Glutamatergic neuron (in vitro differentiated cells): Measurements from ENCODE around the gene HIVEP3. TPM values are rescaled to one million over a fixed set of nuclear protein-coding genes. Genes with fewer than 3 reads are reported as not detected.
"Not testable (repeated sequence)": the region's sequence is repeated elsewhere in the genome, so short reads cannot be mapped to it uniquely, and the experiment has no call there.

ENCODE experiments used
- DNase-seq: peaks from one replicate; pipeline ENCODE4 v3.0.0; 2022
- H3K27ac Mint-ChIP-seq: one replicate; pipeline ENCODE4 v1.8.0; 2020; ENCODE audit warnings: mild to moderate bottlenecking, mixed read lengths, inconsistent platforms; ENCODE audit not compliant: unreplicated experiment
- H3K27me3 Mint-ChIP-seq: one replicate; pipeline ENCODE4 v1.8.0; 2020; ENCODE audit warnings: mild to moderate bottlenecking, moderate library complexity, mixed read lengths, inconsistent platforms; ENCODE audit not compliant: unreplicated experiment
- H3K36me3 Mint-ChIP-seq: one replicate; pipeline ENCODE4 v1.8.0; 2020; ENCODE audit warnings: mild to moderate bottlenecking, mixed read lengths, inconsistent platforms; ENCODE audit not compliant: unreplicated experiment
- H3K4me1 Mint-ChIP-seq: one replicate; pipeline ENCODE4 v1.8.0; 2020; ENCODE audit warnings: mild to moderate bottlenecking, low read depth, mixed read lengths, inconsistent platforms; ENCODE audit not compliant: unreplicated experiment
- H3K4me3 Mint-ChIP-seq: one replicate; pipeline ENCODE4 v1.8.0; 2020; ENCODE audit warnings: mild to moderate bottlenecking, mixed read lengths, inconsistent platforms; ENCODE audit not compliant: unreplicated experiment
- H3K9me3 Mint-ChIP-seq: one replicate; pipeline ENCODE4 v1.8.0; 2020; ENCODE audit warnings: mild to moderate bottlenecking, moderate library complexity, mixed read lengths, inconsistent platforms; ENCODE audit not compliant: unreplicated experiment
- CTCF ChIP-seq: fragments of 200-600 bp; sonication (generic); IDR thresholded peaks from one replicate; pipeline ENCODE4 v1.5.0; 2021; ENCODE audit not compliant: partially characterized antibody, unreplicated experiment
- total RNA-seq: library from RNA; stranded (reverse); fragmentation: NEBNext Ultra II Directional; extraction: Animal tissue kit (Norgen Biotek cat#: 25700); gene quantifications from one replicate; pipeline ENCODE4 v1.2.1, GENCODE V29; 2021; ENCODE audit not compliant: unreplicated experiment

The HIVEP3 gene
- total RNA-seq, 1 donor from 2014 or later, result 15.1 TPM

DNA sequence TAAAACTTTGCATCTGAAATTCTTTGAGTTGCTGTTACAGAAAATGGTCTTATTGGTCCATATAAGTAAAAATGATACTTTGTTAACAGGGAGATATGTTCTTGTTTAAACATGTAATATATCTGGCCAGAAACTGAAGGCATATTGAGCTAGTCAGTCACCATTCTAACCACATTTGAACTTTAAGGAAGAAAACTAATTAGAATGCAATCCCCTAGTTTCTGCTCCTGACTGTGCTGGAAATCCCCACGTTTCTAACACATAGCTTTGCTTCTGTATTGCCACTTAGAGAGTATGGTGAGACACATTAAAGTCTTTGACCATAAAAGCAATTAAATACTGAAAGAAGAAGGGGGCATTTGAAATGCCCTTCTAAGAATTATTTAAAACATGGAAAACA lies 32.1 kb upstream of the HIVEP3 start:
- H3K4me3 Mint-ChIP-seq, result no peak overlapping the region
- no peaks in the 10 kb centered on the region for H3K4me1 Mint-ChIP-seq
- no peak for TF ChIP-seq CTCF
- H3K9me3 Mint-ChIP-seq, result no peaks in the 10 kb centered on the region
- no peak for DNase-seq
- H3K27me3 Mint-ChIP-seq, result peaks cover 3% of the 10 kb centered on the region
- H3K36me3 Mint-ChIP-seq, result peaks cover 7% of the 10 kb centered on the region
- H3K27ac Mint-ChIP-seq, result no peak overlapping the region

DNA sequence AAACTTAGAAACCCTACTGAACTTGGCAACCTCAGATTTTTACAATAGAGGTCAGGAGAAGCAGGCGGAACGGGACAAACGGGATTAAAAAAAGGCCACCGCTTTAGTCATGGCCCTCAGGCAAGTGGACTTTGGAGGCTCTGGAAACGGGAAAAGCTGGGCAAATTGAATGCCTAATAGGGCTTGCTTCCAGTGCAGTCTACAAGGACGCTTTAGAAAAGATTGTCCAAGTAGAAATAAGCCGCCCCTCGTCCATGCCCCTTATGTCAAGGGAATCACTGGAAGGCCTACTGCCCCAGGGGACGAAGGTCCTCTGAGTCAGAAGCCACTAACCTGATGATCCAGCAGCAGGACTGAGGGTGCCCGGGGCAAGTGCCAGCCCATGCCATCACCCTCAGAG lies 27.2 kb upstream of the HIVEP3 start:
- not testable (repeated sequence) for H3K27ac Mint-ChIP-seq, H3K27me3 Mint-ChIP-seq, DNase-seq, H3K4me3 Mint-ChIP-seq, H3K9me3 Mint-ChIP-seq, H3K4me1 Mint-ChIP-seq
- peaks cover 16% of the 10 kb centered on the region for H3K36me3 Mint-ChIP-seq

GRCh38 chr1:41943717-41944116 lies 25.0 kb upstream of the HIVEP3 start:
- peaks cover 10% of the 10 kb centered on the region for H3K36me3 Mint-ChIP-seq
- no peak overlapping the region for H3K4me3 Mint-ChIP-seq
- no peaks in the 10 kb centered on the region for H3K4me1 Mint-ChIP-seq
- no peaks in the 10 kb centered on the region for H3K27me3 Mint-ChIP-seq
- H3K27ac Mint-ChIP-seq, result no peak overlapping the region
- no peak for TF ChIP-seq CTCF
- DNase-seq, result no peak
- H3K9me3 Mint-ChIP-seq, result peaks cover 2% of the 10 kb centered on the region

DNA sequence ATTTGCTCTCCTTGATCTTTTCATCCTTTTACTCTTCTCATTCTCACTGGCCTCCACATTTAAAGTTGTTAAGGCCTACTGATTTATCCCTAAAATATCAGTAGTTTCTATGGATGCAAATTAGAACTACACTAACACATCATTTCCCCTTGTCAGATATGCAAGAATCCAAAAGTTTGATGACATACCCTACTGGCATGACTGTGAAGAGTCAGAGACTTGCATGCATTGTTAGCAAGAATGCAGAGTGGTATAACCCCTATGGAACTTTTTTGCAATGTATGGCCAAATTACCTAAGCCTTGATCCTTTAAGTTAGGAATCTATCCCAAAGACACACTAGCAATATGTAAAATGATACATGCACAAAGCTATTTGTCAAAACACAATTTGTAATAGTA lies 23.6 kb upstream of the HIVEP3 start:
- H3K27me3 Mint-ChIP-seq, result no peaks in the 10 kb centered on the region
- peaks cover 8% of the 10 kb centered on the region for H3K36me3 Mint-ChIP-seq
- peaks cover 2% of the 10 kb centered on the region for H3K9me3 Mint-ChIP-seq
- DNase-seq, result no peak
- H3K4me3 Mint-ChIP-seq, result no peak overlapping the region
- H3K27ac Mint-ChIP-seq, result no peak overlapping the region
- no peaks in the 10 kb centered on the region for H3K4me1 Mint-ChIP-seq
- TF ChIP-seq CTCF, result no peak

- Mint-ChIP-seq H3K9me3 (peaks cover 2% of the 10 kb centered on the region), H3K27ac (no peak overlapping the region), H3K27me3 (no peaks in the 10 kb centered on the region), H3K4me1 (no peaks in the 10 kb centered on the region), H3K4me3 (no peak overlapping the region), H3K36me3 (peaks cover 8% of the 10 kb centered on the region)
- no peak for TF ChIP-seq CTCF
- no peak for DNase-seq
Observed at GRCh38 chr1:41941381-41941780, 22.7 kb upstream of the HIVEP3 start.

GRCh38 chr1:41939194-41939593 lies 20.5 kb upstream of the HIVEP3 start:
- H3K36me3 Mint-ChIP-seq, result peaks cover 8% of the 10 kb centered on the region
- H3K4me1 Mint-ChIP-seq, result no peaks in the 10 kb centered on the region
- no peaks in the 10 kb centered on the region for H3K27me3 Mint-ChIP-seq
- TF ChIP-seq CTCF, result no peak
- DNase-seq, result no peak
- H3K9me3 Mint-ChIP-seq, result peaks cover 2% of the 10 kb centered on the region
- H3K4me3 Mint-ChIP-seq, result no peak overlapping the region
- no peak overlapping the region for H3K27ac Mint-ChIP-seq
